A549 (cell line): ENCODE results near the gene THOC2.

ENCODE experiments used
- ELK1 ChIP-seq: fragments of 150-350 bp; IDR thresholded peaks from 2 replicates; pipeline ENCODE4 v1.6.1; 2014; ENCODE audit warnings: low read depth, mild to moderate bottlenecking, low read length
- MAX ChIP-seq: IDR thresholded peaks from 2 replicates; pipeline ENCODE4 v1.6.1; 2012
- PHF8 ChIP-seq: fragments of 200-600 bp; sonication (generic); IDR thresholded peaks from 2 replicates; pipeline ENCODE4 v1.6.1; 2016; ENCODE audit warnings: low read depth, mild to moderate bottlenecking, antibody characterized with exemption, moderate library complexity, borderline replicate concordance
- RARB ChIP-seq: fragments of 250-450 bp; sonication (Bioruptor Pico); IDR thresholded peaks from 2 replicates; pipeline ENCODE4 v1.8.0; 2021; ENCODE audit warnings: mild to moderate bottlenecking, moderate library complexity

GRCh38 chrX:123682186-123682585 lies 50.7 kb downstream of the THOC2 start:
- no peak for TF ChIP-seq MAX
- no peak for TF ChIP-seq PHF8
- no peak for TF ChIP-seq RARB (CRISPR knock-in tag)
- no peak for TF ChIP-seq ELK1
